Kidney epithelial cell (primary cell): ENCODE data around the gene IRF2BP2. TPM values are rescaled to one million over a fixed set of nuclear protein-coding genes. Genes with fewer than 3 reads are reported as not detected.

Experiments
- DNase-seq: peaks from one replicate; pipeline ENCODE4 v3.0.0-alpha.2; 2010; ENCODE audit warnings: low read depth
- H3K27me3 ChIP-seq: 2 replicates; pipeline ENCODE4 v1.6.0; 2011; ENCODE audit warnings: low read length; ENCODE audit not compliant: control insufficient read depth, insufficient read depth
- H3K36me3 ChIP-seq: 2 replicates; pipeline ENCODE4 v1.5.1; 2011; ENCODE audit warnings: low read length; ENCODE audit not compliant: control insufficient read depth, insufficient read depth
- H3K4me3 ChIP-seq: 2 replicates; pipeline ENCODE4 v1.5.1; 2011; ENCODE audit warnings: low read depth, mild to moderate bottlenecking, control low read depth, low read length
- total RNA-seq: library from RNA; depleted of rRNA; stranded (reverse); fragments of >200 nt; gene quantifications from 2 replicates; pipeline ENCODE4 v1.2.3, GENCODE V29; 2015
- TF ChIP-seq, protein P1 (sequence below): IDR thresholded peaks from 2 replicates; pipeline ENCODE4 v1.5.1; 2011; ENCODE audit warnings: mild to moderate bottlenecking, moderate library complexity, low read length, control low read depth, inconsistent platforms; ENCODE audit not compliant: insufficient read depth, poor library complexity, severe bottlenecking

IRF2BP2 gene
- total RNA-seq, 1 donor from 2014 or later = 85.5 TPM

DNA sequence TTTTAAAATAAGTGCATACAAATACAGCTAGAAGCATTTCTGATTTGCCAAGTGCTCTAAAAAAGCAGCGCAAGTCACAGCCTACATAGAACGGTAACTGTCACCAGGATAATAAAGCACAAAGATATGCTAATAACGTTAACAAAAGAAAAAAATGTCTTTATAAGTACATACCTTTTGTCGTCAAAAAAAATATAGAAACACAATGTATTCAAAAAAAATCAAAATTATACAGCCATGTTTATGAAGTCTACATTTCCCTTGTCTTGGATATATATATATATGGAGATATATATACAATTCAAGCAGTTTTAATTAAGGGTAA is 3.2 kb downstream of the IRF2BP2 start:
- peaks cover 5% of the 10 kb centered on the region for H3K36me3 ChIP-seq
- peak overlapping the region; percentile 79 for H3K4me3 ChIP-seq
- no peaks in the 10 kb centered on the region for H3K27me3 ChIP-seq
- TF ChIP-seq, protein P1, sequence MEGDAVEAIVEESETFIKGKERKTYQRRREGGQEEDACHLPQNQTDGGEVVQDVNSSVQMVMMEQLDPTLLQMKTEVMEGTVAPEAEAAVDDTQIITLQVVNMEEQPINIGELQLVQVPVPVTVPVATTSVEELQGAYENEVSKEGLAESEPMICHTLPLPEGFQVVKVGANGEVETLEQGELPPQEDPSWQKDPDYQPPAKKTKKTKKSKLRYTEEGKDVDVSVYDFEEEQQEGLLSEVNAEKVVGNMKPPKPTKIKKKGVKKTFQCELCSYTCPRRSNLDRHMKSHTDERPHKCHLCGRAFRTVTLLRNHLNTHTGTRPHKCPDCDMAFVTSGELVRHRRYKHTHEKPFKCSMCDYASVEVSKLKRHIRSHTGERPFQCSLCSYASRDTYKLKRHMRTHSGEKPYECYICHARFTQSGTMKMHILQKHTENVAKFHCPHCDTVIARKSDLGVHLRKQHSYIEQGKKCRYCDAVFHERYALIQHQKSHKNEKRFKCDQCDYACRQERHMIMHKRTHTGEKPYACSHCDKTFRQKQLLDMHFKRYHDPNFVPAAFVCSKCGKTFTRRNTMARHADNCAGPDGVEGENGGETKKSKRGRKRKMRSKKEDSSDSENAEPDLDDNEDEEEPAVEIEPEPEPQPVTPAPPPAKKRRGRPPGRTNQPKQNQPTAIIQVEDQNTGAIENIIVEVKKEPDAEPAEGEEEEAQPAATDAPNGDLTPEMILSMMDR = no peak
- DNase-seq = no peak

DNA sequence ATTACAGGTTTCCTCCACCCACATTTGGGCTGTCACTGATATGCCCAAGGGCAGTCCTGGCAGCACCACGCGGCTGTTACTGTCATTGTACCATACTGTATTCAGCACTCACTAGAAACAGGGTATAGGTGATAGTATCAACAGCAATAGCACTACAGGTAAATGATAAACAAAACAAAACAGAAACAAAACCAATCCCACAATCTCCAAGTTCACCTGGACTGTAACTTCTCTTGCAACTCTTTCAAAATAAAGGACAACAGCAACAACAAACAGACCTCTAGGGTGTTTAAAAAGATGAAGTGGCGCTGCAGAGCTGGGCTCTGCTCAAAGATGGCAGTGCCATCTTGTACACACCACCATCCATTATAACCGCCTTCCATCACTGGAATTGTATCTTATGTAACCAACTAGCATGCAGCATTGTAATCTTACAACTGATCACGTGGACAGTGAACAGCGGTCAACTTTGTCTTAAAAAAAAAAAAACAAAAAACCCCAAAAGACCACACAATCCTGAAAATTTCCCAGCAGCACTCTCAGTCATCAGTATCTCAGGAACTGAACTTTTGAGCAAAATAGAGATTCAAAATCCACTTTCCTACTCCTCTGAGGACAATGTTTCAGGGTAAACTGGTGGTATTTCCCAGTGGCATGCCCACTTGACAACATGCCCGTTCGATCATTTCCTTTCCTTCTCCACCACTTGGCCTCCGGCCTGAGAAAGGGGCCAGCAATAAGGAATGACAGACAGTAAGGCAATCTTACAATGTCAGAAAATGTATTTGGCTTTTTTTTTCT is 3.8 kb downstream of the IRF2BP2 start:
- Histone ChIP-seq H3K4me3 (peak overlapping the region; percentile 79), H3K27me3 (no peaks in the 10 kb centered on the region), H3K36me3 (peaks cover 5% of the 10 kb centered on the region)
- no peak for DNase-seq
- TF ChIP-seq, protein P1 = no peak

DNA sequence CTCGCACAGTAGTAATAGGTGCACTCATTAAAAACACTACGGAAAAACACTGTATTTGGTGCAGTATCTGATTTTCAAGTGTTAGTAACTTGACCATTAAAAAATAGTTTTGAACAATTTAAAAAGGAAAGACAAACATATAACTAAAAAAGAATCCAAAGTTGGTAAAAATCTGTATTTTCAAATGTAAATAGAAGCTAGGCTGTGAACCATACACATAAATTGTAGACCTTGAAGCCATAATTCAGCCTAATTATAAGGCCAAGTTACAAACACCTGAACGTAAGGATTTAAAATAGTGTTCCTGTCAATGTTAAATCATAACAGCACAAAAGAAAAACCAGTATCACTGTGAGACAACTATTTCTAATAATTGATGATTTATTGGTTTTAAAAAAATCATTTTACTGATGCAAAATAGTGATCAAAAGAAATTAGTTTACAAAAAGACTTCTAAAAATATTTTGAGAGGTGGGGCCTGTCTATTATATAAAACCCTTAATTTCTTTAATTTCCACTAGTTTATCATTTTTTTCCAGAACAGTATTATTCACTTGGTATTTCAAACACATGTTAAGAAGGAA is 4.5 kb downstream of the IRF2BP2 start:
- TF ChIP-seq, protein P1 = no peak
- H3K27me3 ChIP-seq = no peaks in the 10 kb centered on the region
- no peak for DNase-seq
- peak overlapping the region; percentile 79 for H3K4me3 ChIP-seq
- peaks cover 5% of the 10 kb centered on the region for H3K36me3 ChIP-seq

- DNase-seq = no peak
- TF ChIP-seq, protein P1 = no peak
Observed at GRCh38 chr1:234604495-234605398, 5.2 kb downstream of the IRF2BP2 start.

DNA sequence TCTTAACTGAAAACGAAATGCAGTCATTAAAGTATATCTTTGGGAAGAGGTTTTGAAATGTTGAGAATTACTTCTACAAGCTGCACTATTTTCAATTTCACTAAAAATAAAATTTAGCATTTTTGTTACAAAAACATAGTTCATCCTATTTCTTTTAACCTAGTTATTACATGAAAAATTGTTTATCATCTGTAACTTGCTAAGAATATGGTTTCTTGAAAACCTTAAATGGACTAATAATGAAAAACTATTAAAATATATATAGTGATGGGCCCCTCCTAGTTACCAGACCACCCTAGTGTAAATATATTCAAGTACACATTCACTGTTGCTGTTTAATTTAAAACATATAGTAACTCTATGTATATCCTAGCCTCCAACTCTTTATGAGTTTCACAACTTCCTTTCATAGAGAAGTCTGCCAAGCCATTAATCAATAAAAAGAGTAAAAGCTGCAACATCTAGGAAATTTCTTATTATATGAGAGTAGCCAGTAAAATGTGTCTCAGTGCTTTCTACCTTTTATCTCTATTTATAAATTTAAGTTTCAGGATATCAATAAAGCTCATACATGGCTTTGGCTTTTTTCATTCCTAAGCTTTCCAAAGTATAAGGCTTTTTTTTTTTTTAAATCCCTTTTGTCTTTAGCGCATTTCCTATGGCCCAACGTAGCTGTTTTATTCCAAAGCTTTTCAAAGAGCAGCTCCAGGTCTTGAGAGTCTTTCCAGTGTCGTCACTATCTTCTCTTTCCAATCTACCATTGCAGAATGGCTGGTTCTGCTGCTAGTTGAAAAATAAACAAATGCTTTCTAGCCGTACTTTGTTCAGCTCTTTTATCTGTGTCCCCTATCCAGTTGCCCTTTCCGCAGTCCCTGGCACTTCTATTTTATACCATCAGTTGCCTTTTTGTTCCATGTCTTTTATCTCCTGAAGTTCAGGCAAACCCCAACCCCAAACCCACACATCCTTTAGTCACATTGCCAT is 6.5 kb downstream of the IRF2BP2 start:
- H3K4me3 ChIP-seq = peak overlapping the region; percentile 79

More at GRCh38 chr1:234604495-234605398, 5.2 kb downstream of the IRF2BP2 start:
- peak overlapping the region; percentile 79 for H3K4me3 ChIP-seq
- H3K27me3 ChIP-seq = no peaks in the 10 kb centered on the region
- H3K36me3 ChIP-seq = peaks cover 5% of the 10 kb centered on the region

More for the DNA sequence above, 6.5 kb downstream of the IRF2BP2 start:
- DNase-seq = no peak
- TF ChIP-seq, protein P1 = no peak
- H3K27me3 ChIP-seq = no peaks in the 10 kb centered on the region
- peaks cover 5% of the 10 kb centered on the region for H3K36me3 ChIP-seq
